Kidney epithelial cell (primary cell): ENCODE results near the gene MALT1. TPM values are rescaled to one million over a fixed set of nuclear protein-coding genes. Genes with fewer than 3 reads are reported as not detected.

Source experiments
- DNase-seq: peaks from one replicate; pipeline ENCODE4 v3.0.0-alpha.2; 2010; ENCODE audit warnings: low read depth
- H3K27me3 ChIP-seq: 2 replicates; pipeline ENCODE4 v1.6.0; 2011; ENCODE audit warnings: low read length; ENCODE audit not compliant: control insufficient read depth, insufficient read depth
- H3K36me3 ChIP-seq: 2 replicates; pipeline ENCODE4 v1.5.1; 2011; ENCODE audit warnings: low read length; ENCODE audit not compliant: control insufficient read depth, insufficient read depth
- H3K4me3 ChIP-seq: 2 replicates; pipeline ENCODE4 v1.5.1; 2011; ENCODE audit warnings: low read depth, mild to moderate bottlenecking, control low read depth, low read length
- total RNA-seq: library from RNA; depleted of rRNA; stranded (reverse); fragments of >200 nt; gene quantifications from 2 replicates; pipeline ENCODE4 v1.2.3, GENCODE V29; 2015
- TF ChIP-seq, protein P1 (sequence below): IDR thresholded peaks from 2 replicates; pipeline ENCODE4 v1.5.1; 2011; ENCODE audit warnings: mild to moderate bottlenecking, moderate library complexity, low read length, control low read depth, inconsistent platforms; ENCODE audit not compliant: insufficient read depth, poor library complexity, severe bottlenecking

MALT1 gene
- total RNA-seq, 1 donor from 2014 or later = 19.8 TPM

DNA sequence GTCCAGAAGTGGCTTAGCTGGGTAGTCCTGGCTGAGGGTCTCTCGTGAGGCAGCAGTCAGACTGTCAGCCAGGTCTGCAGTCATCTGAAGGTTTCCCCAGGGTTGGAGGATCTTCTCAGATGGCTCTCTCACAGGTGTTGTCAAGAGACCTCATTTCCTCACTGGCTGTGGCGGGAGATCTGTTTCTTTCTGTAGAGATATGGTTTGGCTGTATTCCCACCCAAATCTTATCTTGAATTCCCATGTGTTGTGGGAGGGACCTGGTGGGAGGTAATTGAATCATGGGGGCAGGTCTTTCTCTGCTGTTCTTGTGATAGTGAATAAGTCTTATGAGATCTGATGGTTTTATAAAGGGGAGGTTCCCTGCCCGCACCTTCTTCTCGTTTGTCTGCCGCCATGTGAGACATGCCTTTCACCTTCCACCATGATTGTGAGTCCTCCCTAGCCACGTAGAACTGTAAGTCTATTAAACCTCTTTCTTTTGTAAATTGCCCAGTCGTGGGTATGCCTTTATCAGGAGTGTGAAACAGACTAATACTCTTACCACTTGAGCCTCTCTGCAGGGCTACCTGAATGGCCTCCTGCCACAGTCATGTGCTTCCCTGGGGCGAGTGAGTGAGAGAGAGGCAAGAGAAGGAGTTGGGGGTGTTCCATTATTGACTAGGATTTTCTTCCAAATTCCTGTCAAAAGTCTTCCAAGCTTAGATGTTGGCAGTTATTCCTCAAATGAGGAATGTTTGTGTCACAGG lies 23.6 kb downstream of the MALT1 start:
- Histone ChIP-seq H3K4me3 (no peak overlapping the region), H3K27me3 (no peaks in the 10 kb centered on the region), H3K36me3 (peaks cover 7% of the 10 kb centered on the region)
- DNase-seq = no peak
- TF ChIP-seq, protein P1, sequence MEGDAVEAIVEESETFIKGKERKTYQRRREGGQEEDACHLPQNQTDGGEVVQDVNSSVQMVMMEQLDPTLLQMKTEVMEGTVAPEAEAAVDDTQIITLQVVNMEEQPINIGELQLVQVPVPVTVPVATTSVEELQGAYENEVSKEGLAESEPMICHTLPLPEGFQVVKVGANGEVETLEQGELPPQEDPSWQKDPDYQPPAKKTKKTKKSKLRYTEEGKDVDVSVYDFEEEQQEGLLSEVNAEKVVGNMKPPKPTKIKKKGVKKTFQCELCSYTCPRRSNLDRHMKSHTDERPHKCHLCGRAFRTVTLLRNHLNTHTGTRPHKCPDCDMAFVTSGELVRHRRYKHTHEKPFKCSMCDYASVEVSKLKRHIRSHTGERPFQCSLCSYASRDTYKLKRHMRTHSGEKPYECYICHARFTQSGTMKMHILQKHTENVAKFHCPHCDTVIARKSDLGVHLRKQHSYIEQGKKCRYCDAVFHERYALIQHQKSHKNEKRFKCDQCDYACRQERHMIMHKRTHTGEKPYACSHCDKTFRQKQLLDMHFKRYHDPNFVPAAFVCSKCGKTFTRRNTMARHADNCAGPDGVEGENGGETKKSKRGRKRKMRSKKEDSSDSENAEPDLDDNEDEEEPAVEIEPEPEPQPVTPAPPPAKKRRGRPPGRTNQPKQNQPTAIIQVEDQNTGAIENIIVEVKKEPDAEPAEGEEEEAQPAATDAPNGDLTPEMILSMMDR = no peak

DNA sequence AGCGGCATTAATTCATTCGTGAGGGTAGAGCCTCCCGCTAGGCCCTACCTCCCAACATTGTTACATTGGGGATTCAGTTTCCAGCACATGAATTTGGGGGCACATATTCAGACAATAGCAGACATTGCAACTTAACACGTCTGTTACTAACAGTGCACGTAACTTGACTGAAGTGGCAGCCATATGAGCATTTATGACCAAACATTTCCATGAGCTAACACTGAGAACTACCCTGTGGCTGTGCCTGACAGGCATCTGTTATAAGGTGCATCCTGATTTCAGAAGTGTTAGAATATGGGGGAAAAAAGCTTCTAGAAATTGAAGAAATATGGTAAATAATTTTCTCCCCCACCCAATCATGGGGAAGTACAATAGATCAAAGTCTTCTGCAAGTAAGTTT lies 24.5 kb downstream of the MALT1 start:
- Histone ChIP-seq H3K36me3 (peaks cover 7% of the 10 kb centered on the region), H3K4me3 (no peak overlapping the region), H3K27me3 (no peaks in the 10 kb centered on the region)
- TF ChIP-seq, protein P1 = no peak
- DNase-seq = no peak

DNA sequence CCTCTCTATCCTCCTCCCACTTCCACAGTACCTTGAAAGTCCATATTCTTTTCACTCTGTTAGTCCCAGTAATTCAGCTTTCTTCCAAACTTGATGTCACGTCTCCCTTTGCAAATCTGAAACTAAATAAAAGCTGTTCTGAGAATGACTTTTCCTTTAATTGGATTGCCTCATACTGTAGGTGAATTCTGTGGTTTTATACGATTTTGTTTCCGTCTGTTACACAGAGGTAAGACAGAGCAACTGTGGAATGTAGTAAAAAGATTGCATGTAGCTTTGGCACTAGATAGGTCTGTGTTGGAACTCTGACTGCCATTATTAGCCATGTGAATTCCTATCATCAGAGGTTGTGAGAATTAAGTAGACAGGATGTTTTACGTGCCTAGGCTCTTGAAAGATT lies 25.9 kb downstream of the MALT1 start:
- Histone ChIP-seq H3K36me3 (peaks cover 4% of the 10 kb centered on the region), H3K4me3 (no peak overlapping the region), H3K27me3 (no peaks in the 10 kb centered on the region)
- TF ChIP-seq, protein P1 = no peak
- DNase-seq = no peak

DNA sequence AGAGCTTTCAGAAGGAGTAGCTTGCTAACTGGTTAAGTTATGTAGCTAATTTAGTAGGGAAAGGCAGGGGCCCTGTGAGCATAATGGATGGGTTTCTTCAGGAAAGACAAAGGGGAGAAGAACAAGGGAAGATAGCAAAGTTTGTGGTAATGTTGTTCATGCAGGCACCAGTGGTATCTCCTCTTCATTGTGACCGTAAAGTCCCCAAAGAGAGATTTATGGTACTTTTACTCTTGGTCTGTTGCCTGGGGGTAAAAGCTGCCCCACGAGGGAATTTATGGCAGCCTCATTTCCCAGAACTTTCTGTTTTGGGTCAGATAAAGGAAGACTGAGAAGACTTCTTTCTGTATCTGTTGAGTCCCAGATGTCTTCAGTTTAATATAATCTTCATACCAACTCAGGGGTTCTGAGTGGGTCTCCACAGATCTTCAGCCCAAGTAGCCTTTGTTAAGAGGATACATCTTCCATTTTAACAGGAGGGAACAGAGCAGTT lies 27.5 kb downstream of the MALT1 start:
- Histone ChIP-seq H3K27me3 (no peaks in the 10 kb centered on the region), H3K36me3 (peaks cover 4% of the 10 kb centered on the region), H3K4me3 (no peak overlapping the region)
- no peak for DNase-seq
- TF ChIP-seq, protein P1 = no peak

DNA sequence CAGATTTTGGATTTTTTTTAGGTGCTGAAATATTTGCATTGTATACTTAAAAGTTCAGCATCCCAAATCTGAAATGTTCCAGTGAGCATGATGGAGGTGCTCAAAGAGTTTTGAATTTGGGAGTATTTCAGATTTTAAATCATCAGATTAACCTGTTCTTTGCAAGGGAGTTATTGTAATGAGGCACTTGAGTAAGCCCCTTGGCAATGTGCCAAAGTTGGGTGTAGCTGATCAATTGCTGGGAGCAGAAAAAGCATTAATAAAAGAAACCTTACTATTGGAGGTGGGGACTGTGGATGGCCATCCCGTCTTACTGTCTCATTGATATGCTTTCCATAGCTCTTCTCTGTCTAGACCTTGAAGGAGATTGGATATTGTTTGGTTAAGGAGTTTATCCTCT lies 28.3 kb downstream of the MALT1 start:
- TF ChIP-seq, protein P1 = no peak
- Histone ChIP-seq H3K27me3 (no peaks in the 10 kb centered on the region), H3K36me3 (peaks cover 4% of the 10 kb centered on the region), H3K4me3 (no peak overlapping the region)
- DNase-seq = no peak

DNA sequence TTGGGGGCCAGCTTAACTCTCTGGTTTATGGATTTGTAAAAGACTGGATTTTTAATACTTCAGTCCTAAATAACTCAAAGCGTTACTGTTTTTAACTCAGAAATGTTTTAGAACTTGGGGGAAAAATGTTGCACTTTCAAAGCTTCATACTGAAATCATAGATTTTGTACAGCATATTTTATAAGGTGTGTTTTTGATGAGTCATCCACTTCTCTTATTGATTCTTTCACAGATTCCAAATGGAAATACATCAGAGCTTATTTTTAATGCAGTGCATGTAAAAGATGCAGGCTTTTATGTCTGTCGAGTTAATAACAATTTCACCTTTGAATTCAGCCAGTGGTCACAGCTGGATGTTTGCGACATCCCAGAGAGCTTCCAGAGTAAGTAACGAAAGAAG lies 28.9 kb downstream of the MALT1 start:
- no peaks in the 10 kb centered on the region for H3K27me3 ChIP-seq
- H3K36me3 ChIP-seq = peaks cover 3% of the 10 kb centered on the region
- no peak for DNase-seq
- no peak overlapping the region for H3K4me3 ChIP-seq
- TF ChIP-seq, protein P1 = no peak
